Measurements from ENCODE around the gene CDH23.

DNA sequence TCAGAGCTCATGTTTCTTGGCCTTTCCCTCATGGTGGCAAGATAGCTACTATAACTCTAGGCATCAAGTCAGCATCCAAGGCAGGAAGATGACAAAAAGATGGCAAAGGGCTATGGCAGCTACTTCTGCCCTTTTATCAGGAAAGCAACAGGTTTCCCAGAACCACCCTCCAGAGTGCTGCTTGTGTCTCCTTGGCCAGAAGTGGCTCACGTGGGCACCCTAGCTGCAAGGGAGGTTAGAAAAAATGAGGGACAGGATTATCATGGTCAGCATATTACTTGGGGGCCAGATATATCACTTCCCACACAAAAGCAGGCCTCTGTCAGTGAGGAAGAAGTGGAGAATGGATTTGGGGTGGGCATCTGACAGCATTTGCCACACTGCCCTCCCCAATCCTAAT lies 347.1 kb downstream of the CDH23 start:
- no peak for TF ChIP-seq POLR2A (IDR thresholded peaks at IDR 0.05)
- TF ChIP-seq, protein P1, sequence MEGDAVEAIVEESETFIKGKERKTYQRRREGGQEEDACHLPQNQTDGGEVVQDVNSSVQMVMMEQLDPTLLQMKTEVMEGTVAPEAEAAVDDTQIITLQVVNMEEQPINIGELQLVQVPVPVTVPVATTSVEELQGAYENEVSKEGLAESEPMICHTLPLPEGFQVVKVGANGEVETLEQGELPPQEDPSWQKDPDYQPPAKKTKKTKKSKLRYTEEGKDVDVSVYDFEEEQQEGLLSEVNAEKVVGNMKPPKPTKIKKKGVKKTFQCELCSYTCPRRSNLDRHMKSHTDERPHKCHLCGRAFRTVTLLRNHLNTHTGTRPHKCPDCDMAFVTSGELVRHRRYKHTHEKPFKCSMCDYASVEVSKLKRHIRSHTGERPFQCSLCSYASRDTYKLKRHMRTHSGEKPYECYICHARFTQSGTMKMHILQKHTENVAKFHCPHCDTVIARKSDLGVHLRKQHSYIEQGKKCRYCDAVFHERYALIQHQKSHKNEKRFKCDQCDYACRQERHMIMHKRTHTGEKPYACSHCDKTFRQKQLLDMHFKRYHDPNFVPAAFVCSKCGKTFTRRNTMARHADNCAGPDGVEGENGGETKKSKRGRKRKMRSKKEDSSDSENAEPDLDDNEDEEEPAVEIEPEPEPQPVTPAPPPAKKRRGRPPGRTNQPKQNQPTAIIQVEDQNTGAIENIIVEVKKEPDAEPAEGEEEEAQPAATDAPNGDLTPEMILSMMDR (IDR thresholded peaks at IDR 0.05), result no peak

All from adrenal gland (tissue), 5 donors.